Subcutaneous adipose tissue (tissue), 4 donors: ENCODE measurements around the gene RCAN1. TPM values are rescaled to one million over a fixed set of nuclear protein-coding genes. Genes with fewer than 3 reads are reported as not detected.

Experiments
- CTCF ChIP-seq: fragments of 450-650 bp; IDR thresholded peaks from one replicate; pipeline ENCODE4 v1.5.1; 2016; ENCODE audit warnings: low read depth, mild to moderate bottlenecking, control low read depth, antibody characterized with exemption, moderate library complexity
- total RNA-seq, 4 donors: library from RNA; depleted of rRNA; stranded (reverse); fragments of >200 nt; gene quantifications; one replicate each; pipeline ENCODE4 v1.1.0, GENCODE V29; 2016

The RCAN1 gene
- total RNA-seq, 4 donors from 2014 or later, result 28.8 to 68.3 (median 47.0) TPM

GRCh38 chr21:34647555-34647954, 32.6 kb upstream of the RCAN1 start:
- no peak for TF ChIP-seq CTCF

GRCh38 chr21:34644825-34645224, 29.9 kb upstream of the RCAN1 start:
- TF ChIP-seq CTCF, result no peak

GRCh38 chr21:34642211-34643075, 27.5 kb upstream of the RCAN1 start:
- no peak for TF ChIP-seq CTCF

- TF ChIP-seq CTCF, result no peak
Measured at GRCh38 chr21:34640858-34641257, 25.9 kb upstream of the RCAN1 start.

GRCh38 chr21:34639882-34640788, 25.2 kb upstream of the RCAN1 start:
- no peak for TF ChIP-seq CTCF

- no peak for TF ChIP-seq CTCF
Measured at GRCh38 chr21:34639250-34639649, 24.3 kb upstream of the RCAN1 start.

GRCh38 chr21:34636961-34637360, 22.0 kb upstream of the RCAN1 start:
- no peak for TF ChIP-seq CTCF
